GM12878 (cell line): Measurements from ENCODE around the gene ARL3. TPM values are rescaled to one million over a fixed set of nuclear protein-coding genes. Genes with fewer than 3 reads are reported as not detected.

ENCODE experiments used
- BMI1 ChIP-seq: fragments of 450-650 bp; IDR thresholded peaks from 2 replicates; pipeline ENCODE4 v1.6.1; 2016; ENCODE audit warnings: mild to moderate bottlenecking, moderate library complexity, borderline replicate concordance
- CBFB ChIP-seq: IDR thresholded peaks from 2 replicates; pipeline ENCODE4 v1.6.1; 2016; ENCODE audit warnings: antibody characterized with exemption, low read depth
- FOXM1 ChIP-seq: IDR thresholded peaks from 2 replicates; pipeline ENCODE4 v1.6.1; 2012; ENCODE audit warnings: low read depth, mild to moderate bottlenecking, inconsistent platforms, low read length, moderate library complexity
- IKZF1 ChIP-seq: fragments of 450-650 bp; conservative IDR thresholded peaks from 2 replicates; pipeline ENCODE4 v1.6.1; 2017; ENCODE audit warnings: antibody characterized with exemption, mild to moderate bottlenecking
- JUNB ChIP-seq: IDR thresholded peaks from 2 replicates; pipeline ENCODE4 v1.6.1; 2016; ENCODE audit warnings: antibody characterized with exemption, mild to moderate bottlenecking
- NRF1 ChIP-seq: conservative IDR thresholded peaks from 2 replicates; pipeline ENCODE4 v1.6.1; 2011; ENCODE audit warnings: mild to moderate bottlenecking, low read depth, low read length, improper control_type of control experiment
- POU2F2 ChIP-seq: IDR thresholded peaks from 3 replicates; pipeline ENCODE4 v1.6.1; 2011; ENCODE audit warnings: low read depth, mild to moderate bottlenecking, low read length, borderline replicate concordance
- RUNX3 ChIP-seq: IDR thresholded peaks from 2 replicates; pipeline ENCODE4 v1.6.1; 2012; ENCODE audit warnings: low read length, inconsistent platforms
- SIN3A ChIP-seq: IDR thresholded peaks from 2 replicates; pipeline ENCODE4 v1.6.1; 2012; ENCODE audit warnings: low read depth, low read length, improper control_type of control experiment
- SMARCA5 ChIP-seq: fragments of 450-650 bp; IDR thresholded peaks from 2 replicates; pipeline ENCODE4 v1.6.1; 2017; ENCODE audit warnings: mild to moderate bottlenecking
- SMC3 ChIP-seq: IDR thresholded peaks from 2 replicates; pipeline ENCODE4 v1.6.1; 2011; ENCODE audit warnings: low read length, improper control_type of control experiment, borderline replicate concordance
- SREBF2 ChIP-seq: IDR thresholded peaks from 2 replicates; pipeline ENCODE4 v1.6.1; 2012; ENCODE audit warnings: mild to moderate bottlenecking, low read length
- SRF ChIP-seq, 2 experiments: IDR thresholded peaks; 2 replicates each; pipeline ENCODE4 v1.6.1; 2011; ENCODE audit warnings: low read depth in 2 of 2, low read length in 2 of 2, mild to moderate bottlenecking in 1 of 2, moderate library complexity in 1 of 2
- STAT1 ChIP-seq: fragments of 450-650 bp; conservative IDR thresholded peaks from 2 replicates; pipeline ENCODE4 v1.6.1; 2014; ENCODE audit warnings: antibody characterized with exemption, mild to moderate bottlenecking
- TCF12 ChIP-seq: IDR thresholded peaks from 2 replicates; pipeline ENCODE4 v1.6.1; 2011; ENCODE audit warnings: low read depth, mild to moderate bottlenecking, low read length
- YY1 ChIP-seq: IDR thresholded peaks from 2 replicates; pipeline ENCODE4 v1.6.1; 2011; ENCODE audit warnings: low read depth, mild to moderate bottlenecking, low read length
- ZNF274 ChIP-seq: IDR thresholded peaks from one replicate; pipeline ENCODE4 v1.8.0; 2011; ENCODE audit not compliant: insufficient read length, insufficient read depth
- ZZZ3 ChIP-seq: IDR thresholded peaks from 2 replicates; pipeline ENCODE4 v1.6.1; 2011; ENCODE audit warnings: low read depth; ENCODE audit not compliant: control insufficient read depth, insufficient read length
- polyA plus RNA-seq, 11 experiments: library from polyadenylated mRNA; depleted of rRNA in 4 of 11; unstranded in 6 of 11; stranded (reverse) in 5 of 11; fragments of >200 nt; fragmentation: Nextera tagmentation in 4 of 11; fragmentation: Illumina TruSeq in 1 of 11; extraction: Ambion mirVana in 4 of 11; extraction: Trizol in 1 of 11; gene quantifications; 1 replicate in 1 of 11; 2 replicates in 10 of 11; pipeline versions ENCODE4 v1.2.1 to v1.2.3, GENCODE V29; 2011 to 2016; ENCODE audit warnings: inconsistent platforms in 2 of 11, missing spikeins in 2 of 11, low read depth in 1 of 11
- total RNA-seq, 4 experiments: library from RNA; depleted of rRNA in 3 of 4; stranded (reverse); fragments of >200 nt in 3 of 4; fragmentation: Illumina TruSeq in 1 of 4; extraction: Trizol in 1 of 4; gene quantifications; 2 replicates each; pipeline versions ENCODE4 v1.2.1 to v1.2.3, GENCODE V29; 2013 to 2021
- TF ChIP-seq, protein P1 (sequence below), 3 experiments: IDR thresholded peaks in 2 of 3; conservative IDR thresholded peaks in 1 of 3; 2 replicates each; pipeline ENCODE4 v1.5.1; 2011; ENCODE audit warnings: low read depth in 3 of 3, low read length in 3 of 3, mild to moderate bottlenecking in 3 of 3, control low read depth in 2 of 3, moderate library complexity in 2 of 3, inconsistent platforms in 1 of 3, mixed read lengths in 1 of 3; ENCODE audit not compliant: control insufficient read depth in 2 of 3, insufficient read depth in 1 of 3; ENCODE audit errors: extremely low read depth in 1 of 3
- TF ChIP-seq, protein P2 (sequence below): fragments of 450-650 bp; IDR thresholded peaks from 2 replicates; pipeline ENCODE4 v1.6.1; 2014; ENCODE audit warnings: mild to moderate bottlenecking
- TF ChIP-seq, protein P3 (sequence below): IDR thresholded peaks from 2 replicates; pipeline ENCODE4 v1.6.1; 2011; ENCODE audit warnings: borderline replicate concordance, low read depth, mild to moderate bottlenecking, moderate library complexity, mixed read lengths, low read length; ENCODE audit not compliant: insufficient read depth; ENCODE audit errors: extremely low read length
- TF ChIP-seq, protein P4 (sequence below): IDR thresholded peaks from 2 replicates; pipeline ENCODE4 v1.6.1; 2012; ENCODE audit warnings: improper control_type of control experiment, low read depth, low read length; ENCODE audit not compliant: insufficient replicate concordance

Gene ARL3
- total and polyA plus RNA-seq, 10 of the 15 experiments (the other 5 are each of a cell fraction or from before 2014, with no cell fraction given) = 4.9 to 26.1 (median 11.0) TPM

DNA sequence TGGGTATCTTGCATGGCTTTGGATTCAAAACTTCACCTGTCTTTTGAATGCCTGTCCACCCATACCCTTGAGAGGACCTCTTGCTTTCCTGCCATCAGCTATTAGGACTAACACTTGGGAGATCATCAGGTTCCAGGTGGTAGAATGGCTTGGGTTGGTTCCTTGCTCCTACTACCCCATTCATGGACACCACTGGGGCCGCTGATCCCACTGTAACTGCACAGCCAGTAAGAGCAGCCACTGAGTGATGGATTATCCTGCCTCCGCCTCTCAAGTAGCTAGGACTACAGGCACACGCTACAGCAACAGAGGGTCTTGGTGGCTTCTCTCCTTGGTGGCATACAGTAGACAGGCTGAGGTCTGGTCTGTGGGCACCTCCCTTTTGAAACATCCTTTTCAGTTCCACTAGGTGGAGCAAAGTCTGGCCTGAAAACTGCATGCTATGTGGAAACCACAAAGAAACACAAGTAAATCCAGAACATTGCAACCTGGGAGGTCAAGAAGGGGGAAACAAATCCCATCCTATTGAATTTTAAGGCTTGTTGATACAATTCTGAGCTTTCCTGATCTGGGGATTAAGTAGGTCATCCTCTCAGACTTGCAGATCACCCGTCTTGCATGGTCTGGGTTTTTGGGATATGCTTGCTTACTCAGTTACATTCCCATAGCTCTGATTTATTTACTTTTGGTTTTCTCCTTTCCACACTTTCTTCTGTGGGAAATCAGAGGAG lies 38.9 kb upstream of the ARL3 start (continued):
- TF ChIP-seq CBFB (peak; percentile 54; the same call in 1 of the 2 replicates), SRF (IDR thresholded peaks at IDR 0.05; ENCODE audit: low read depth in 2 of 2, low read length in 2 of 2) (no peak), FOXM1 (no peak), ZNF274 (no peak), SMARCA5 (no peak), STAT1 (no peak), ZZZ3 (no peak), BMI1 (no peak), YY1 (0 out of 2 replicates have a peak, but pooled peaks have one; percentile 35), IKZF1 (no peak), JUNB (no peak), SREBF2 (no peak), SIN3A (no peak), POU2F2 (0 out of 3 replicates have a peak, but pooled peaks have one; percentile 20), SMC3 (peak; percentile 59; the same call in 1 of the 2 replicates), TCF12 (no peak), NRF1 (no peak), RUNX3 (peak; percentile 91)
- TF ChIP-seq, protein P1, sequence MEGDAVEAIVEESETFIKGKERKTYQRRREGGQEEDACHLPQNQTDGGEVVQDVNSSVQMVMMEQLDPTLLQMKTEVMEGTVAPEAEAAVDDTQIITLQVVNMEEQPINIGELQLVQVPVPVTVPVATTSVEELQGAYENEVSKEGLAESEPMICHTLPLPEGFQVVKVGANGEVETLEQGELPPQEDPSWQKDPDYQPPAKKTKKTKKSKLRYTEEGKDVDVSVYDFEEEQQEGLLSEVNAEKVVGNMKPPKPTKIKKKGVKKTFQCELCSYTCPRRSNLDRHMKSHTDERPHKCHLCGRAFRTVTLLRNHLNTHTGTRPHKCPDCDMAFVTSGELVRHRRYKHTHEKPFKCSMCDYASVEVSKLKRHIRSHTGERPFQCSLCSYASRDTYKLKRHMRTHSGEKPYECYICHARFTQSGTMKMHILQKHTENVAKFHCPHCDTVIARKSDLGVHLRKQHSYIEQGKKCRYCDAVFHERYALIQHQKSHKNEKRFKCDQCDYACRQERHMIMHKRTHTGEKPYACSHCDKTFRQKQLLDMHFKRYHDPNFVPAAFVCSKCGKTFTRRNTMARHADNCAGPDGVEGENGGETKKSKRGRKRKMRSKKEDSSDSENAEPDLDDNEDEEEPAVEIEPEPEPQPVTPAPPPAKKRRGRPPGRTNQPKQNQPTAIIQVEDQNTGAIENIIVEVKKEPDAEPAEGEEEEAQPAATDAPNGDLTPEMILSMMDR (IDR thresholded peaks at IDR 0.05 in 2 of 3, conservative IDR thresholded peaks at IDR 0.05 in 1 of 3; ENCODE audit: control insufficient read depth in 2 of 3, extremely low read depth in 1 of 3, insufficient read depth in 1 of 3, low read depth in 3 of 3, low read length in 3 of 3) = peak; percentile 54 to 63 (median 57); a peak in 5 of 6 replicates
- TF ChIP-seq, protein P2, sequence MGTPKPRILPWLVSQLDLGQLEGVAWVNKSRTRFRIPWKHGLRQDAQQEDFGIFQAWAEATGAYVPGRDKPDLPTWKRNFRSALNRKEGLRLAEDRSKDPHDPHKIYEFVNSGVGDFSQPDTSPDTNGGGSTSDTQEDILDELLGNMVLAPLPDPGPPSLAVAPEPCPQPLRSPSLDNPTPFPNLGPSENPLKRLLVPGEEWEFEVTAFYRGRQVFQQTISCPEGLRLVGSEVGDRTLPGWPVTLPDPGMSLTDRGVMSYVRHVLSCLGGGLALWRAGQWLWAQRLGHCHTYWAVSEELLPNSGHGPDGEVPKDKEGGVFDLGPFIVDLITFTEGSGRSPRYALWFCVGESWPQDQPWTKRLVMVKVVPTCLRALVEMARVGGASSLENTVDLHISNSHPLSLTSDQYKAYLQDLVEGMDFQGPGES = no peak
- TF ChIP-seq, protein P3, sequence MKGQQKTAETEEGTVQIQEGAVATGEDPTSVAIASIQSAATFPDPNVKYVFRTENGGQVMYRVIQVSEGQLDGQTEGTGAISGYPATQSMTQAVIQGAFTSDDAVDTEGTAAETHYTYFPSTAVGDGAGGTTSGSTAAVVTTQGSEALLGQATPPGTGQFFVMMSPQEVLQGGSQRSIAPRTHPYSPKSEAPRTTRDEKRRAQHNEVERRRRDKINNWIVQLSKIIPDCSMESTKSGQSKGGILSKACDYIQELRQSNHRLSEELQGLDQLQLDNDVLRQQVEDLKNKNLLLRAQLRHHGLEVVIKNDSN = no peak
- TF ChIP-seq, protein P4, sequence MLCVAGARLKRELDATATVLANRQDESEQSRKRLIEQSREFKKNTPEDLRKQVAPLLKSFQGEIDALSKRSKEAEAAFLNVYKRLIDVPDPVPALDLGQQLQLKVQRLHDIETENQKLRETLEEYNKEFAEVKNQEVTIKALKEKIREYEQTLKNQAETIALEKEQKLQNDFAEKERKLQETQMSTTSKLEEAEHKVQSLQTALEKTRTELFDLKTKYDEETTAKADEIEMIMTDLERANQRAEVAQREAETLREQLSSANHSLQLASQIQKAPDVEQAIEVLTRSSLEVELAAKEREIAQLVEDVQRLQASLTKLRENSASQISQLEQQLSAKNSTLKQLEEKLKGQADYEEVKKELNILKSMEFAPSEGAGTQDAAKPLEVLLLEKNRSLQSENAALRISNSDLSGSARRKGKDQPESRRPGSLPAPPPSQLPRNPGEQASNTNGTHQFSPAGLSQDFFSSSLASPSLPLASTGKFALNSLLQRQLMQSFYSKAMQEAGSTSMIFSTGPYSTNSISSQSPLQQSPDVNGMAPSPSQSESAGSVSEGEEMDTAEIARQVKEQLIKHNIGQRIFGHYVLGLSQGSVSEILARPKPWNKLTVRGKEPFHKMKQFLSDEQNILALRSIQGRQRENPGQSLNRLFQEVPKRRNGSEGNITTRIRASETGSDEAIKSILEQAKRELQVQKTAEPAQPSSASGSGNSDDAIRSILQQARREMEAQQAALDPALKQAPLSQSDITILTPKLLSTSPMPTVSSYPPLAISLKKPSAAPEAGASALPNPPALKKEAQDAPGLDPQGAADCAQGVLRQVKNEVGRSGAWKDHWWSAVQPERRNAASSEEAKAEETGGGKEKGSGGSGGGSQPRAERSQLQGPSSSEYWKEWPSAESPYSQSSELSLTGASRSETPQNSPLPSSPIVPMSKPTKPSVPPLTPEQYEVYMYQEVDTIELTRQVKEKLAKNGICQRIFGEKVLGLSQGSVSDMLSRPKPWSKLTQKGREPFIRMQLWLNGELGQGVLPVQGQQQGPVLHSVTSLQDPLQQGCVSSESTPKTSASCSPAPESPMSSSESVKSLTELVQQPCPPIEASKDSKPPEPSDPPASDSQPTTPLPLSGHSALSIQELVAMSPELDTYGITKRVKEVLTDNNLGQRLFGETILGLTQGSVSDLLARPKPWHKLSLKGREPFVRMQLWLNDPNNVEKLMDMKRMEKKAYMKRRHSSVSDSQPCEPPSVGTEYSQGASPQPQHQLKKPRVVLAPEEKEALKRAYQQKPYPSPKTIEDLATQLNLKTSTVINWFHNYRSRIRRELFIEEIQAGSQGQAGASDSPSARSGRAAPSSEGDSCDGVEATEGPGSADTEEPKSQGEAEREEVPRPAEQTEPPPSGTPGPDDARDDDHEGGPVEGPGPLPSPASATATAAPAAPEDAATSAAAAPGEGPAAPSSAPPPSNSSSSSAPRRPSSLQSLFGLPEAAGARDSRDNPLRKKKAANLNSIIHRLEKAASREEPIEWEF = no peak
